HG03135 (cell line): ENCODE results near the gene CCR4.
"Not testable (repeated sequence)": the region's sequence is repeated elsewhere in the genome, so short reads cannot be mapped to it uniquely, and the experiment has no call there.

Source experiments
- ATAC-seq: cut with Tn5 transposase; IDR thresholded peaks from one replicate; pipeline ENCODE4 v1.9.1; 2021; ENCODE audit warnings: mild to moderate bottlenecking, moderate library complexity; ENCODE audit not compliant: unreplicated experiment

Gene CCR4

GRCh38 chr3:32977861-32978260 is 26.4 kb downstream of the CCR4 start:
- no peak for ATAC-seq

GRCh38 chr3:32978331-32978730 is 26.9 kb downstream of the CCR4 start:
- ATAC-seq = no peak

- no peak for ATAC-seq
These were observed 31.7 kb downstream of the CCR4 start for GRCh38 chr3:32983124-32983523.

- ATAC-seq = not testable (repeated sequence)
These were observed 33.5 kb downstream of the CCR4 start for GRCh38 chr3:32984918-32985317.

DNA sequence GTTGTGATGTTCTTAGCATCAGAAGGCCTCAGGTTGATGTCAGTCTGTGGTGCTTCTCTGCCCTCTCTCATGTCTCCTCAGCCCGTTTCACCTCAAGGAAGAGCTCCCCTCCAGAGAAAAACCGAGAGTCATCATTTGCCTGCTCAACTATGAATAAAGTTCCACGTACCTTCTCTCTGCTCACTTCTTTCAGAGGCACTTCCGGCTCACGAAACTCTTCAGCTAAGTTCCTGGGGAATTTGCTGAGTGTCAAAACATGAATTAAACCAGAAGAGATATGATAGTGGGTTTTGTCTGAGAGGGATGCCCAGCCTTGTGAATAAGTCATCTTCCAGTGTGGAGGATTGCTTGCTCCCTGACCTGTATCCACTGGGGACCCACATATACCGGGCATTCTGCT is 37.7 kb downstream of the CCR4 start:
- ATAC-seq = no peak

- no peak for ATAC-seq
These were observed 38.7 kb downstream of the CCR4 start for GRCh38 chr3:32990116-32990515.

DNA sequence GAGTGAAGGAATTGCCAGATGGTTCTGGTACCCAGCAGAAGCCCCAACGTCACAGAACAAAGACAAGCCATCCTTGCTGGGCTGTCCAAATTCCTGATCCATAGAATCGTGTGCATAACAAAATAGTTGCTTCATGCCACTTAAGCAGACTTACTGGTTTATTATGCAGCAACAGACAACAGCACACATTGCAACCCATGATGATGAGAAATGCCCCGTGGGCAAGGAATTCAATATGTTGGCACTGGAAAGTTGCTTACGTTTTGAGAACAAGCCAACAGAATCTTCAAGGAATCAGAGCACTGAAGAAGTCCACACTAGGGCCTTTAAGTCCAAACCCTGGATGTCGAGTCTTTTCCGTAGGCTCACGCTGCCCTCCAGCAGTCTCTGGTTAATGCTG is 40.3 kb downstream of the CCR4 start:
- ATAC-seq = no peak

- ATAC-seq = peak; percentile 17
These were observed 40.9 kb downstream of the CCR4 start for GRCh38 chr3:32992310-32992686.

DNA sequence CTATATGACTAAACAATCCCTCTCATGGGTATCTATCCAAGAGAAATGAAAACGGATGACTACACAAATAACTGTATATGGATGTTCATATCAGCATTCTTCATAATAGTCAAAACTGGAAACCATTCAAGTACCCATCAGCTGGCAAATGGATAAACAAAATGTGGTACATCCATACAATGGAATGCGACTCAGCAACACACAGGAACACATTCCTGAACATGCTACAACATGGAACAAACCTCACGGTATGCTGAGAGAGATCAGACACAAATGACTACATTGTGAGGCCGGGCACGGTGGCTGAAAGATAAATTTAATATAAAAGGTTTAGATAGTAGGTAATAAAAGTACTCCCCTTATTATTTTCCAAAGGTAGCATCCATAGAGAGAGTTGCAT is 42.6 kb downstream of the CCR4 start:
- ATAC-seq = no peak

GRCh38 chr3:32995098-32995497 is 43.7 kb downstream of the CCR4 start:
- ATAC-seq = no peak

DNA sequence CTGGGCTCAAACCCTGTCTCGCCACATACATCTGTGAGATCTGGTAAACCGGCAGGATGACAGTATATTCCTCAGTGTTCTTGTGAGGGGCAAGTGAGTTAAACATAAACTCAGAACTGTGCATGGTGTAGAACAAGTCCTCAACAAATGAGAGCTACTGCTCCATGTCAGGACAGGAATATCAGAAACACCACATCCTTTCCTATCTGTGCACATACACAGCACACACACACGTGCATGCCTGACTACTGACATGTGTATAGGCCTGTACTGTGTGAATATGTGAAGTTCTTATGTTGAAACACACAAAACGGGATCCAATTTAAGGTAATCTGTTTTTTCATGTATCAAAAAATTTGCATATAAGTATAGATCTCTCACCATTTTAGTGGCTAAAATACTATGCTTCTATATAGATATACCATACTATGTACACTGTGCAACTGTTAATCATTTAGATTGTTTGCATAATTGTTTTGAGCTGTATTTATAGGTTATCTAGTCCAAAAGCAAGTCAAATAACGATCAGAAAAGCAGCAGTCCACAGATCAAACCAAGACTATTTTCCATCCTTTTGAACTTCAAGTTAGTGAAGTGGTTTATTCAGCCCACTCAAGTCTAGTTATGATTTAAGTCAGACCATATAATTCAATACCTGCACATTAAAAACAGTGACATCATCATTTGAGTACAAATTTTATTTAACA is 44.8 kb downstream of the CCR4 start:
- ATAC-seq = no peak

DNA sequence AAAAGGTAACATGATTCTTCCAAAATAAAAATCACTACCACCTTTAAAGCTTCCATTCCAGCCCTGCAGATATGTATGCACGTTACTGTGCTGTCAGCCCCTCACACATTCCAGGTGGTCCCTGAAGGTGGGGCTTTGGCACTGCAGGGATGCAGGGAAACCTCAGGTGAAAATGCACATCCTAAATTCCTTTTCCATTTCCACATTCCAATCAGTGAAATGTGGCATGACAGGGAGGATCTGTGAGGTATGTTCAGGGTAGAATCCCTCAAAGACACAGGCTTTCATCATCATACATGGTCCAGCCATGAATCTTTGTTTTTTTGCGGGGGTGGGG is 45.3 kb downstream of the CCR4 start:
- no peak for ATAC-seq

GRCh38 chr3:32998631-32999451 is 47.4 kb downstream of the CCR4 start:
- no peak for ATAC-seq

GRCh38 chr3:33000691-33001385 is 49.4 kb downstream of the CCR4 start:
- no peak for ATAC-seq

- ATAC-seq = no peak
These were observed 50.4 kb downstream of the CCR4 start for GRCh38 chr3:33001889-33002288.

DNA sequence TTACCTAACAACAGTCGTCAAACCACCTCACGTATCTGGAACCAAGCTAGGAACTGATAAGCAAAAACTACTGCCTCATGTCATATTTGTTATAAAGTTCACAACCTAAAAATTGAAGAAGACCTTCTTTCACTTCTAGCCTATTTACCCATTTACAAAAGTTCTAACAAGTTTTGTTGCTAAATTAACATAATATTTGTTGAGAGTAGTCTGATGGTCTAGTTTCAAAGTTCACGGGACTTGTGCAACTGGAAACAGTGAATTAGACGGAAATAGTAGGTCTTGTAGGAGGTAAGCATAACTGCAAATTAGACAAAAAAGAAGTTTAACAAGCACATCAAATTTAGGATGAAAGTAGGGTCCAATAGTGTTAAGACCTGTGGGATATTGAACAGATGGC is 51.9 kb downstream of the CCR4 start:
- no peak for ATAC-seq

- ATAC-seq = no peak
These were observed 52.8 kb downstream of the CCR4 start for GRCh38 chr3:33004205-33004604.

GRCh38 chr3:33004961-33005360 is 53.5 kb downstream of the CCR4 start:
- no peak for ATAC-seq
